Measurements from ENCODE around the gene MYO7B.
"Not testable (repeated sequence)": the region's sequence is repeated elsewhere in the genome, so short reads cannot be mapped to it uniquely, and the experiment has no call there.

The MYO7B gene

DNA sequence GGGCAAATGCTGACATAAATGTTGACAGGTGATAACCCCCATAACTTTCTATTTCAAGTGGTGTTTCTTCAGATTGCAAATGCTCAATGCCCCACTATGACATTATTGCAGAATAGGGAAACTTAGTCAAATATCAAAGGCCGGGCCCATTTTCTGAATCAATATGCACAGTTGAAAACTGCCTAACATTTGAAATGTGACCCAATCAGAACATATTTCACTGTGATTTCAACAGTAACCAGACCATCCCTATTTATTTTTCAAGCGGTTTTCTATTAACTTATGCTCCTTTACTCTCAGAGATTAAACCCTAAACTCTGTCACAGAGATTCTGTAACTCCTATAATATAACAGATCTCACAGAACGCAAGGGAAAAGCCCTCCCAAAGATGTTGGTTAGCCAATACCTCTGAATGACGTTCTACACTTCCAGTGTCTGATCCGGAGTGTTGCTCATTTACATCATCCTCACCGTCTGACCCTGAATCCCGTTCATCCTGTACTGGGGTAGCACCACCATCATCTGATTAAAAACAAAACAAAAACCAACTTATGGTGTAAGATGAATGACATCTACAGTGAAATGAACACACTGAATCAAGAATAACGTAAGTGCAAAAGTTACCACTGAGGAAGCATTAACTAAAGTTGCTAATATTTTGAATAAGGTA lies 12.1 kb upstream of the MYO7B start:
- no peak for DNase-seq

DNA sequence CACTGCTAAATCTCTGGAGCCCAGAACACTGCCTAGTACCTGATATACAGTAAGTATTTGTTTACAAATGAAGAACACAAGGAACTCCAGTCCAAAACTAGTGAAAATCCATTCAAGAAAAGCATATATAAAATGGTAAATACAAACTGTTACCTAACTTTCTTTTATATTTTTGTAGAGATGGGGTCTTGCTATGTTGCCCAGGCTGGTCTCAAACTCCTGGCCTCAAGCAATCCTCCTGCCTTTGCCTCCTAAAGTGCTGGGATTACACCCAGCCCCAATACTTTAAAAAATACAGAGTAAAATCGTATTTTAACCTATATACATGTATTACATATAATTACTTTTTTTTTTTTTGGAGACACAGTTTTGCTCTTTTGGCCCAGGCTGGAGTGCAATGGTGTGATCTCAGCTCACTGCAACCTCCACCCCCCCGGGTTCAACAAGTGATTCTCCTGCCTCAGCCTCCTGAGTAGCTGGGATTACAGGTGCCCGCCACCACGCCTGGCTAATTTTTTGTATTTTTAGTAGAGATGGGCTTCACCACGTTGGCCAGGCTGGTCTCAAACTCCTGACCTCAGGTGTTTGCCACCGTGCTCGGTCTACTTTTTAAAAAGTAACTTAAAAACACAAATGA lies 11.2 kb upstream of the MYO7B start:
- DNase-seq = not testable (repeated sequence)

DNA sequence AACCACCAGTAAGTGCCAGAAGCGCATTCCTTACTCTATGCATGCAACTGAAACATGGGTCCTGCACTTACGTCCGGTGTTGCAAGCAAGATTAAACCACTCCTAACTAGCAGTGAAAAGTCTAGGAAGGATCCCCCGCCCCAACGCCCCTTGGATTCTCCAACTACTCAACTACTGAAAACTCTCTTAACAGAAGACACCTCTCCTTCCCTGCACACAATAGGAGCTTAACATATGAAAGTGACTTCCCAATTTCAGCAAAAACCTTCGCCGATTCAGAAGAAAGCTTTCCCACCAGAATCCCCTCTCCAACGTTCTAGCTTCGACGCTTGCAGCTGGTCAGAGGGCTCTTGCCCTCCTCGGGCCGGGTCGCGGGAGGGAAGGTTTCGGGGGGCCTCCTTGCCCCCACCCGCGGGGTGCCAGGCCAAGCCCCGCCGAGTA lies 9.8 kb upstream of the MYO7B start:
- no peak for DNase-seq

DNA sequence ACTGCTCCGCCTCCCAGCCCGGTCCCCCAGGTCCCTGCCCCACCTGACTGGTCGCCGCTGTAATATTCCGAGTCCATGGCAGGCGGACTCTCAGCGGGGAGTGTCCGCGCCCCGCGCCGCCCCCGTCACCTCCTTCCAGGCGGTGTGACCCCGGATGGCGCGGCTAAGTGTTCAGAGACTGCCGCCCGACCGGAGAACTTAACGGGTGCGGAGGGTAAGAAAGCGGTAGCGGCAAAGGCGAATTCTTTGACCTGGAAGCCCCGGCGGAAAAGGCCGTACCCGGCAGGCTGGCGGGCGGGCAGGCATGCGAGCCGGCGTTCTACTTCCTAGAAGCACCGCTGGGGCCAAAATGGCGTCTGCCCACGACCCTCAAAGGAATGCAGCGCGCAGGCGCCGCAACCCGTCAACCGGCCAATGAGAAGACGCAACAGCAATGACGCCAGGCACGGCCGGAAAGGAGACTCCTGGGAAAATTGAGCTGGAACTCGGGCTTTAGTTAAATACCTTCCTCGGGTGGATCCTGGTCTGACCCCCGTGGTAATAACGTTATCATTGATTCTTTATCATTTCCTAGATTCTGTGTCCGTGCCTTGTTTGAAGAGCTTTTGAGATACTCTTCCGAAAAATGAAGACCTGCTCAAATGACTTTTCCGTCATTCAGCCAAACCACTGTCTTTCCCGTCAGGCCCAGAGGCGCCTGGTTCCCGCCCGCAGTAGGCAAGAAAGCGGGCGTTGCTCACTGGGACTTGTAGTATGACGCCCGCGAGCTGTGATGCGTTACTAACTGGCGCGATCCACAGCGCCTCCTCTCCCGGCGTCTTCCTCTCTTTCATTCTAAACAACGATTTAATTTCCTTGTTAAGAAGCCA lies 9.1 kb upstream of the MYO7B start, which contains the start of gene IWS1:
Gene IWS1 (minus strand): TSS at position 358 of the 869 bp plus-strand sequence. CDS start 281 bp downstream, at position 77.
- DNase-seq = peak; percentile 64 to 98 (median 92)

DNA sequence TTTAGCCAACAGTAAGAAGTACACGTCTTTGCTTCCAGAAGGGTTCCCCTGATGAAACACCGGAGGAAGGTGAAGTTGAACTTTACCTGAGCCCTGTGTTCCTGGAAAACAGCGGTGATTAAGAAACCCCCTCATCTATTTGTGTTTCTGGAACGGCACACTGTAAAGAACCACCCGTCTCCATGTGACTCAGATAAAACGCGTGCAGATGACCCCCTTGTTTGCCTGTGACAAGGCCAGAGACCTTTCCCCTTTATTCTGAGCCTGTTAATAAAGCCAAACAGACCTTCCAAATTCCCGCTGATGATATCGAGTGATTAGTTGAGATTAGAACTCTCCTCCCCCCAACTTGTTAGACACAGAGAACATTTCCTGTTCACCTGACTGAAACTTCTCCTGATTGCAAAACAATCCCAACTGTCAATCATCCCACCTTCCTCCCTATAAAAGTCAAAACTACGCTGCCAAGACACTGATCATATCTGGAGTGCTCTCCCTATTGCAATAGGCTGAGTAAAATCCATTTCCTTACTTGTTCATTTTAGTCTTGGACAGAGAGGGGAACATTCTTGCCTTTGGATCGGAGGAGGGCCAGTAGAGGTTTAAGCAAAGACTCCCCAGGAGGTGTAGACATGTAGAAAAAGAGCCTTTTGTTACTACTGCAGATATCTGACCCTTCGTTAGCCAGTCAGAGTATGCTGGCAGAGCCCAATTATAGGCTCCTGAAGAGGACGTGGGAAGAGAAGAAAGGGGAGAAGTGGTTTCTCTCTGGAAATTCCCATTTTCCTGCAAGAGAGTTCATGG lies 8.3 kb upstream of the MYO7B start:
- DNase-seq = no peak

DNA sequence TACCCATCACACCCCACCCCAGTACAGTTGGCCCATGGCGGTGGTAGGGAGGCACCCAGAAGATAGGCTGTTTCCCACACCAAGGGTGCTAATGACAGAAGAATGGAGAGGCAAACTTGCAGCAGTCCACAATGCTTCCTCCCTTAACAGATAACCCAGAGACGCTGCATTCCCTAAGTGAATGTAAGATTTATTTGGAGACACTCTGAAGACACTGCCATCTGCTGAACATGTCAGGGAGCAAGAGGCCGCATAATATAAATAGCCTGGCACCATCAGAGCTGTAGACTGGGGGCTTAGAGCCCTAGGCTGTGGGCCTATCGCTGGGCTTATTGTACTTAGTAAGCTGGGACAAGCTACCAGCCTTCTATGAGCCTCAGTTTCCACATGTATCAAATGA lies 7.0 kb upstream of the MYO7B start:
- DNase-seq = no peak

DNA sequence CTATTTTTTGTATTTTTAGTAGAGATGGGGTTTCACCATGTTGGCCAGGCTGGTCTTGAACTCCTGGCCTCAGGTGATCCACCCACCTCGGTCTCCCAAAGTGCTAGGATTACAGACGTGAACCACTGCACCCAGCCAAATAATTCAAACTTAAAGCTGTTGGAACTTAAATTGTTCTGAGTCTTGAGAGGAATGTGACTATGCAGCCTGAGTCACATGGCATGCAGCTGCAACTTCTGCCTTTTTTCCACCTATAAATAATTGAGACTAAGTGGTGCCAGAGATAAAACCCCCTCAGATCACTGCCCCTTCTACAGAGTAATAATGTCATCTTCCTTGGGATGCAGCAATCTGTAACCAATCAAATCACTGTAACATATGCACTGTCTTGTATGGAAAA lies 6.1 kb upstream of the MYO7B start:
- DNase-seq = not testable (repeated sequence)

DNA sequence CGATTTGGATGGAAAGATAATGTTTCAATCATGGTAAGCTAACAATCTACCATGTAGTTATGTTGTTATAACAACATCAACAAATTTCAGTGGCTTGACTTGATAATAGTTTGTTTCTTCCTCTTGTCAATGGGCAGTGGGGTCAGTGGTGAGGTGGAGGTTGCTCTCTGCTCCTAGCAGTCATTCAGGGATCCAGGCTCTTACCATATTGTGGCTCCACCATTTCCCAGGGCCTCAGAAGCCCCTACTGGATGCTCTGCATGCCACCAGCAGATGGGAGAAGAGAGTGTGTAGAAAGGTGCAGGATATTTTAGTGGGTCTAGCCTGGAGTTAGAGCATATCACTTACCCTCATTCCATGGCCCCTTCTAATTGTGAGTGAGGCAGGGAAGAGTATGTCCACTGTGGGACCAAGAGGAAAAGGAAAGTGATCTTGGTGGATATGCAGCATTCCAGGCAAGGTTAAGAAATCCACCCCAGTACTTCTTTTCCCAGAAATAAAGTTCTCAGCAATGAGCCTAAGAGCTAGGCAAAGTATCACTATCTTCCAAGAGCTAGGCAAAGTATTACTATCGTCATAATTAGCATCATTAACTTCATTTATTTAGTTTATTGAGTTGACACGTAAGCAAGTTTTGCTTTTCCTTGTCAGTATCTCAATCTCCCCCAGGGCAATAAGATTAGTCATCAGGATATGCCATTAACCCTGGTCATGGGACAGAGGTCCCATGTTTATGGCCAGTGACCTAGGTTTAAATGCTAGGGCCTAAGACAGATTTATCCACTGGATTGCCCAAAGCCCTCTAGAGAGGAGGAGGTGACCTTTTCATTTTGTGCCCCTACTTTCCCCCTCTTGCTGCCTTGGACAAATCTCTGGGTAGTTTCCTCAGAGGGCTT lies 5.0 kb upstream of the MYO7B start:
- DNase-seq = no peak

DNA sequence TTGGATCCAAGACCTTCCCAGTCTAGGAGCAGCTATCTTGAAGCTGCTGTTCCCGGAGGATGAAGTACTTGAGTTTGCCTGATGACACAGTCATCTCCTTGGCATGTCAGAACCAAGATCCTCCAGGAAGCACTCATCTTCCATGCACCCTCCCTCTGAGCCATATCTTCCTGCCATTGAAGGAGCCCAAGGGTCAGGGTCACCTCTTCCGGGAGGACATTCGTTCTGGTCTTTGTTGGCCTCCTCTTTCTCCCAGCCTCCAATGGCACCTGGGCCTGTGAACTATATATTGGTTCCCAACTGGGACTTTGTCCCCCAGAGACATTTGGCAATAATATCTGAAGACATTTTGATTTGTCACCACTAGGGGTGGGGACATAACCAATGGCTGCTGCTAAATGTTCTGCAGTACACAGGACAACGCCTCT lies 4.2 kb upstream of the MYO7B start:
- DNase-seq = no peak

DNA sequence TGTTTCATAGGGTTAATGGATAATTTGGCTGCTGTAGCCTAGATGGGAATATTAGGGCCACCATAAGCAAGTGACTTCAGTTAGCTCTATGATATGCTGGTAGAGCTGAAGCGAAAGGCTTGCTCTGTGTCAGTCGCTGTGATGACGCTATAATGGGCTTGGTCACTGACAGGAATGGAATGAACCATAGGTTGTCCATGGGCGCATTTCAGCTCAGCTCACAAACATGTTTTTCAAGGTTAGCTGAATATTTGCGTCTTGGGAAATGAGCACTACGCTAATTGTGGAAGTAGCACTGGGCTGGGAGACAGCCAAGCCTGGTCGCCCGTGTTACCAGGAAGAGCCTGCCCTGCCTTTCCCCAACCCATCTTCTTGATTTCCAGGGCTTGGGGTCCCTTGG lies 3.2 kb upstream of the MYO7B start:
- DNase-seq = no peak

DNA sequence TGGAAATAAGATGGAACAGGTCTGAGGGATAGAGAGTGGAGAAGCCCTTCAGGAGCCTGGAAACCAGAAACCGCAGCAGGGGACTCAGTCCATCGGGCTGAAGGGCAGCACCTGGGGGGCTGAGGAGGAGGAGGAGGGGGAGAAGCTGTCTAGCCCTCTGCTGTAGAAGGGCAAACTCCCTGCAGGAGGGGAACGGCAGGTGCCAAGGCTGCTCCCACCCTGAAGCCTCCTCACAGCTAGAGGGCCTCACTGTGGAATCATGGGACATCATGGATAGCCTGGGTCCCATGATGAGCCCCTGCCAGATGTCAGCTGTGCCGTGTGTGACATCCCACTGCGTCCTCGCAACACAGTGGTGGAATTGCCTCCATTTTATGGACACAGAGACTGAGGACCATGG lies 435 bp downstream of the MYO7B start:
- no peak for DNase-seq

DNA sequence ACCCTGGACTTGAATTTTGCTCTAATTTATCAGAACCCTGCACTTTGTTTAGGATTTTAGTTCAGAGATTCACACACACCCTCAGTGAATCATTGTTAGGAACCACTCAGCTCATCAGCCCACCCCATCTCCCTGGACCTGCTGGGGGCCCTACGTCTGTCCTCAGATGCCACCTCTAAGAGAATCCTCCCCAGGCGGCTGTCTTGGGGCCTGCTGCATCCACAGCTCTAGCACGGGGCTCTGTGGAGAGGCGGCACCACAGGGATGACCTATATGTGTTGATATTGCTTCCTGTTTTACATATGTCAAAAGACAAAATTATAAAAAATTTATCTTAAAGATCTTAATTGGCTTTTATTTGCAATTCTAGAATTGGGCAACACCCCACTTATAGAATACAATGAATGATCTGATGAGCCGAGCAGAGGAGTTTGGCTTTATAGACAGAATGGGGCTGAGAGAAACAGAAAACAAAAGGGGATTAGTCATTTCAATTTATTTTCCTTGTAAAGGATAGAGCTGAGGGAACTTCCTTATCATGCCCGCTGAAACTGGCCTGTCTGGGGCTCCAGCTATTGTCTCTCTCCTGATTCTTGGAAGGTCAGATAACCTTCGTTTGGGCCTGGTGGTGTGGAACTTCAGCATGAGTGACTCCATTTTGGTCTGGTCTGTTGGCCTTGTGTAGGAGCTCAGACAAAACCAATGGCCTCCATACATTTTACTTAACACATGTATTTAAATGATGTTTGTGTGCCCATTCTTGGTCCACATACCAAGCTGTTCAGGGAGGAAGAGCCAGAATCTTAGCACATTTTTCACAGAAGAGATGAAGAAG lies 1.4 kb downstream of the MYO7B start:
- no peak for DNase-seq

DNA sequence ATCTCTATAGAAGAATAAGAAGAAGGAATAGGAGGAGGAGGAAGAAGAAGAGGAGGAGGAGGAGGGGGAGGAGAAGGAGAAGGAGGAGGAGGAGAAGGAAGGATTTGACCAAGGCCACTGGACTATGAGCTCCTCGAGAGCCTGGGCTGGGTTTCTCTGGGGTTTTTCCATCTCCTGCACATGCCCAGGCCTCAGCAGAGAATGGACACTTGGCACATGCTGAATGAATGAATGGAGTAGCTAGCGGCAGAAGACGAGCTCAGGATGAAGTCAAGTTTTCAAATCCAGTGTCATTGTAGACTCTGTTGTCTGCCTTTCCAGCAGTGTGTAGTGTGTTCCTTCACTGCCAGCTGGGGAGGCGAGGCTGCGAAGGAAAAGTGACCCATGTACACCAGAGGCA lies 2.2 kb downstream of the MYO7B start:
- no peak for DNase-seq

DNA sequence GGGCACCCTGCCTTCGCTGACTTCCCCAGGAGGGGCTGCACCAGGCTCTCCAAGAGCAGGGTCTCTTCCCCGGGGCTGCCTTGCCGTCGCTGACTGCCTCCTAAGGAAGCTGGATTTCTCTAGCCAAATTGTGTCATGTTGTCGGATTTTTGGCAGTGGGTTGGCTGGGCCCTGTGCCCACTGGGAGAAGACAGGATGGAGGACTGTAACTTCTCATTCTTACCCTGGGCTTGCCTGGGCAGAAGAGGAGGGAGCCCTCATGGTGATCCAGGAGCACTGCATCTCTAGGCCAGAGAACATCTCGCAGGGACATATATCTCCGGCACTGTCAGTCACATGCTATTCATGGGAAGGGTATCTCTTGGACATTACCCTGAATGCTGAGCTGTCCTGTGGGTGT lies 6.3 kb downstream of the MYO7B start:
- DNase-seq = peak in 1 of 58 donors; percentile 17

DNA sequence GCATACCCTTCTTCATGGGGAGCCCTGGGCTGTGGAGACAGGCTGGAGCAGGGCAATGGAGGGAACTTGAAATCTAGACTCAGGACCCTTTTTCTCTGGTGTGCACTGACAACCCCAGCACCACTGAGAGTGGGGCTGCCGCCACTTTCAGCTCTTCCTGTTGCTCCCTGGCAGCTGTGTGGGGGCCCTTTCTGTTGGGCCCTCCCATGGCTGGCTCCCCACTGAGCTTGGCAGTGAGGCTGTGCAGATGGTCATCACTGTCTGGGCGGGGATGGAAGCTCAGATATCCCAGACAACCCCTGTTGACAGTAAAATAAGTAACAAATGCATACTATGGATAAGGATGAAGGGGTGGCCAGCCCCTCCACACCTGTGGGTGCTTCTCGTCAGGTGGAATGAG lies 6.7 kb downstream of the MYO7B start:
- DNase-seq = no peak

DNA sequence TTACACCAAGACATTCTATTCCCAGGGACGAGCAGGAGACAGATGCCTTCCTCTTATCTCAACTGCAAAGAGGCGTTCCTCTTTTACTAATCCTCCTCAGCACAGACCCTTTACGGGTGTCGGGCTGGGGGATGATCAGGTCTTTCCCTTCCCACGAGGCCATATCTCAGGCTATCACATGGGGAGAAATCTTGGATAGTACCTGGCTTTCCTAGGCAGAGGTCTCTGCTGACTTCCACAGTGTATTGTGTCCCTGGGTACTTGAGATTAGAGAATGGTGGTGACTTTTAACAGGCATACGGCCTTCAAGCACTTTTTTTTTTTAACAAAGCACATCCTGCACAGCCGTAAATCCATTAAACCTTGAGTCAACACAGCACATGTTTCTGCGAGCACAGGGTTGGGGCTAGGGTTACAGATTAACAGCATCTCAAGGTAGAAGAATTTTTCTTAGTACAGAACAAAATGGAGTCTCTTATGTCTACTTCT lies 7.6 kb downstream of the MYO7B start:
- not testable (repeated sequence) for DNase-seq

DNA sequence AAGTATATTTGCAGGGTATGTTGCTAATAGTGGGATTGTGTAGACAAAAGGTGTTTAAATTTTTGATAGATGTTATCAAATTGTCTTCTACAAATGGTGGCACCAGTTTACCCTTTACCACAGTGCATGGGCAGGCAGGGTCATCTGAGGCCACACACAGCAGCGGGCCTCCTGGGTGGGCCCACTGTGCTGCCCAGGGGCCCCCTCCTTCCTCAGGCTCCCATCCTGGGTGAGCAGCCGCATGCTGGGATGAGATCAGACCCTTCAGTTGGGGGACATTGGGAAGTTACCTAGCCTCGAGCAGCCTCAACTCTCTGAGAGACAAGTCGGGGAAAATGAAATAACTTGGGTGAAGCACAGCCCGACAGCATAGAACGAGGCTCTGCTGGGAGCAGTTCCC lies 9.7 kb downstream of the MYO7B start:
- DNase-seq = no peak

DNA sequence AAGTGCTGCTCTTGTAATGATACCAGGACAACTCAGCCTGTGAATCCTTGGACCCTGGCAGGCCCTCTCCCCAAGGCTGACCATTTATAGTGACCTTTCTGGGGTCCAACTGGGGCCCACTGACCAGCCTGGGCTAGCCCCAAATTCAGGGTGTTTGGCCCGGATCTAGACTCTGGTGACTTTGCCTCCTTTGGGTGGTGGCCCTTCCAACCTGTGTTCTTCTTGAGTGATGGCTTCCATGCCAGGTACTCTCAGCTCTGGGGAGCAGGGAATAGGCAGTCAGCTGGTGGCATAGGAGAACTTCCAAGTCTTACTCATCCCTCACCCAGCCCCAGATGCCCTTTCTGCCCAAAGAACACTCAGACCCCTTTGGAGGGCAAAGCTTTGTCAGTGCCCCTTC lies 10.3 kb downstream of the MYO7B start:
- no peak for DNase-seq

DNA sequence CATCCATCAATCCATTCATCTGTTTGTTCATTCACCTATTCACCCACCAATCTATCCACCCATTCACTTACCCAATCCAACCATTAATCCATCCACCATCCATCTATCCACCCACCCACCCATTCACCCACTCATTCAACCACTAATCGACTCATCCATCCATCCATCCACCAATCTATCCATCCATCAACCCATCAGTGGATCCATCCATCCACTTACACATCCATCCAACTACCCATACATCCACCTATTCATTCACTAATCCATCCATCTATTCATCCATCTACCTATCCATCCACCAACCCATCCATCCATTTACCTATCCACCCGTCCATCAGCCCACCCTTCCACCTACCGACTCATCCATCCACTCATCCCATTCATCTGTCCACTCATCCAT lies 11.3 kb downstream of the MYO7B start:
- DNase-seq = no peak
